Nephron progenitor cell (in vitro differentiated cells): ENCODE measurements around the gene NFE2L1.

ENCODE experiments used
- DNase-seq: peaks from one replicate; pipeline ENCODE4 v3.0.0; 2021
- H3K27ac Mint-ChIP-seq: 2 replicates; pipeline ENCODE4 v1.8.0; 2021; ENCODE audit warnings: mild to moderate bottlenecking, moderate library complexity, mixed read lengths
- H3K27me3 Mint-ChIP-seq: 2 replicates; pipeline ENCODE4 v1.8.0; 2021; ENCODE audit warnings: mild to moderate bottlenecking, low read depth, mixed read lengths; ENCODE audit not compliant: poor library complexity
- H3K36me3 Mint-ChIP-seq: 2 replicates; pipeline ENCODE4 v1.8.0; 2021; ENCODE audit warnings: low read depth, mixed read lengths
- H3K4me1 Mint-ChIP-seq: 2 replicates; pipeline ENCODE4 v1.8.0; 2021; ENCODE audit warnings: mixed read lengths
- H3K4me3 Mint-ChIP-seq: 2 replicates; pipeline ENCODE4 v1.8.0; 2021; ENCODE audit warnings: mild to moderate bottlenecking, moderate library complexity, mixed read lengths
- H3K9me3 Mint-ChIP-seq: 2 replicates; pipeline ENCODE4 v1.8.0; 2021; ENCODE audit warnings: mild to moderate bottlenecking, moderate library complexity, mixed read lengths
- CTCF ChIP-seq: fragments of 200-600 bp; sonication (generic); IDR thresholded peaks from 2 replicates; pipeline ENCODE4 v1.5.0; 2021; ENCODE audit warnings: antibody characterized with exemption

Gene NFE2L1

GRCh38 chr17:48048384-48049126 lies 396 bp downstream of the NFE2L1 start:
- Mint-ChIP-seq H3K27me3 (peaks cover 4% of the 10 kb centered on the region), H3K4me3 (peak overlapping the region; percentile 96), H3K27ac (peak overlapping the region; percentile 99), H3K36me3 (peaks cover 12% of the 10 kb centered on the region), H3K4me1 (peaks cover 84% of the 10 kb centered on the region), H3K9me3 (no peaks in the 10 kb centered on the region)
- no peak for TF ChIP-seq CTCF
- peak; percentile 82 for DNase-seq

- DNase-seq, result no peak
- Mint-ChIP-seq H3K27me3 (no peaks in the 10 kb centered on the region), H3K36me3 (peaks cover 18% of the 10 kb centered on the region), H3K27ac (peak overlapping the region; percentile 96), H3K4me3 (peak overlapping the region; percentile 96), H3K9me3 (no peaks in the 10 kb centered on the region), H3K4me1 (peaks cover 84% of the 10 kb centered on the region)
- TF ChIP-seq CTCF, result no peak
Measured at GRCh38 chr17:48051283-48051682, 3.1 kb downstream of the NFE2L1 start.

GRCh38 chr17:48051706-48052486 lies 3.7 kb downstream of the NFE2L1 start:
- H3K4me1 Mint-ChIP-seq, result peaks cover 83% of the 10 kb centered on the region
- no peak for TF ChIP-seq CTCF

GRCh38 chr17:48052956-48053757 lies 5.0 kb downstream of the NFE2L1 start:
- peak overlapping the region; percentile 97 for H3K27ac Mint-ChIP-seq
- H3K4me3 Mint-ChIP-seq, result peak overlapping the region; percentile 96
- TF ChIP-seq CTCF, result no peak
- peaks cover 78% of the 10 kb centered on the region for H3K4me1 Mint-ChIP-seq
- no peaks in the 10 kb centered on the region for H3K9me3 Mint-ChIP-seq
- peak; percentile 29 for DNase-seq
- H3K27me3 Mint-ChIP-seq, result no peaks in the 10 kb centered on the region
- H3K36me3 Mint-ChIP-seq, result peaks cover 35% of the 10 kb centered on the region

More at GRCh38 chr17:48051706-48052486, 3.7 kb downstream of the NFE2L1 start:
- Mint-ChIP-seq H3K9me3 (no peaks in the 10 kb centered on the region), H3K36me3 (peaks cover 24% of the 10 kb centered on the region), H3K27me3 (no peaks in the 10 kb centered on the region), H3K27ac (peak overlapping the region; percentile 96), H3K4me3 (peak overlapping the region; percentile 96)
- no peak for DNase-seq

GRCh38 chr17:48053758-48054237 lies 5.6 kb downstream of the NFE2L1 start:
- no peak for DNase-seq
- peaks cover 76% of the 10 kb centered on the region for H3K4me1 Mint-ChIP-seq
- no peak for TF ChIP-seq CTCF
- peak overlapping the region; percentile 97 for H3K27ac Mint-ChIP-seq
- peaks cover 42% of the 10 kb centered on the region for H3K36me3 Mint-ChIP-seq
- no peaks in the 10 kb centered on the region for H3K27me3 Mint-ChIP-seq
- peak overlapping the region; percentile 96 for H3K4me3 Mint-ChIP-seq
- no peaks in the 10 kb centered on the region for H3K9me3 Mint-ChIP-seq
